ENCODE data around the gene NSFL1C. TPM values are rescaled to one million over a fixed set of nuclear protein-coding genes. Genes with fewer than 3 reads are reported as not detected.

Gene NSFL1C
- total RNA-seq, 1 experiment from 2014 or later, result 151 TPM

DNA sequence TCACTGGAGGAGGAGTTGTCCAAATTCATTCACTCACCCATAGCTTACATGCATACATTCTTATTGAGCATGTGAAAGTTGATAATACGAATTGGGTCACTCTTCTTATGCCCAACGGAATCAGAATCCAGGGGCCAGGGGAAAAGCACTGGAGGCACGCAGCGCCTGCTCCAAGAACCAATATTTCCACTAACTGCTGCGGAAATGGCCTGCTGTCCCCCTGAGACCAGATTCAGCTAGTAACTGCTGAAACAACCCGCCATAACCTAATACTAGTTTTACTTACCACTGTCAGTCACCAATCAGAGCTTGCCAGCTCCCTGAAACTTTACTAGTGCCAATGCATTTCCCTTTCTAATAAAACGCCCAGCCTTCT lies 73.2 kb downstream of the NSFL1C start:
- intact Hi-C loops (cut with micrococcal nuclease; ENCODE audit: unreplicated experiment), result loop anchor here (2.0 kb wide), 2 partner anchors 69 to 73 kb away; partner anchors contain the start of gene NSFL1C
- Histone ChIP-seq H3K27me3 (ENCODE audit: insufficient read depth, low read depth) (no peaks in the 10 kb centered on the region), H3K4me3 (peak overlapping the region; percentile 97), H3F3A (ENCODE audit: insufficient read depth, low read depth) (peaks cover 14% of the 10 kb centered on the region; the same call in 1 of the 2 replicates), H3K4me2 (peak overlapping the region; percentile 100), H3K79me2 (ENCODE audit: low read depth) (peaks cover 47% of the 10 kb centered on the region), H3K27ac (0 out of 2 replicates have a peak overlapping the region, but pooled peaks have one; percentile 37), H3K4me1 (replicated peaks; ENCODE audit: insufficient read depth) (peaks cover 57% of the 10 kb centered on the region), H3K9me3 (ENCODE audit: insufficient read depth, low read depth) (no peaks in the 10 kb centered on the region), H3K36me3 (ENCODE audit: low read depth) (peaks cover 4% of the 10 kb centered on the region; the same call in 1 of the 2 replicates), H4K20me1 (ENCODE audit: insufficient read depth) (peaks cover 34% of the 10 kb centered on the region), H3K9me2 (ENCODE audit: insufficient read depth) (no peaks in the 10 kb centered on the region), H2AFZ (peak overlapping the region; percentile 76)
- no peak for TF ChIP-seq EZH2 (IDR thresholded peaks at IDR 0.05; ENCODE audit: low read depth)
- TF ChIP-seq, protein P1, sequence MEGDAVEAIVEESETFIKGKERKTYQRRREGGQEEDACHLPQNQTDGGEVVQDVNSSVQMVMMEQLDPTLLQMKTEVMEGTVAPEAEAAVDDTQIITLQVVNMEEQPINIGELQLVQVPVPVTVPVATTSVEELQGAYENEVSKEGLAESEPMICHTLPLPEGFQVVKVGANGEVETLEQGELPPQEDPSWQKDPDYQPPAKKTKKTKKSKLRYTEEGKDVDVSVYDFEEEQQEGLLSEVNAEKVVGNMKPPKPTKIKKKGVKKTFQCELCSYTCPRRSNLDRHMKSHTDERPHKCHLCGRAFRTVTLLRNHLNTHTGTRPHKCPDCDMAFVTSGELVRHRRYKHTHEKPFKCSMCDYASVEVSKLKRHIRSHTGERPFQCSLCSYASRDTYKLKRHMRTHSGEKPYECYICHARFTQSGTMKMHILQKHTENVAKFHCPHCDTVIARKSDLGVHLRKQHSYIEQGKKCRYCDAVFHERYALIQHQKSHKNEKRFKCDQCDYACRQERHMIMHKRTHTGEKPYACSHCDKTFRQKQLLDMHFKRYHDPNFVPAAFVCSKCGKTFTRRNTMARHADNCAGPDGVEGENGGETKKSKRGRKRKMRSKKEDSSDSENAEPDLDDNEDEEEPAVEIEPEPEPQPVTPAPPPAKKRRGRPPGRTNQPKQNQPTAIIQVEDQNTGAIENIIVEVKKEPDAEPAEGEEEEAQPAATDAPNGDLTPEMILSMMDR (conservative IDR thresholded peaks at IDR 0.05), result no peak
- no peak for DNase-seq
- CTCF ChIA-PET, result interaction anchor here (0.6 kb wide), 1 partner anchor 18 kb away, joined by 8 read pairs; no protein-coding TSS in a partner anchor
- TSS peak; percentile 47 for BruUV-seq (replicated peaks)
- POLR2A ChIA-PET (ENCODE audit: unreplicated experiment), result interaction anchor here (0.7 to 0.8 kb wide), 3 partner anchors 16 to 373 kb away, joined by 3 to 9 read pairs (median 7); no protein-coding TSS in a partner anchor

DNA sequence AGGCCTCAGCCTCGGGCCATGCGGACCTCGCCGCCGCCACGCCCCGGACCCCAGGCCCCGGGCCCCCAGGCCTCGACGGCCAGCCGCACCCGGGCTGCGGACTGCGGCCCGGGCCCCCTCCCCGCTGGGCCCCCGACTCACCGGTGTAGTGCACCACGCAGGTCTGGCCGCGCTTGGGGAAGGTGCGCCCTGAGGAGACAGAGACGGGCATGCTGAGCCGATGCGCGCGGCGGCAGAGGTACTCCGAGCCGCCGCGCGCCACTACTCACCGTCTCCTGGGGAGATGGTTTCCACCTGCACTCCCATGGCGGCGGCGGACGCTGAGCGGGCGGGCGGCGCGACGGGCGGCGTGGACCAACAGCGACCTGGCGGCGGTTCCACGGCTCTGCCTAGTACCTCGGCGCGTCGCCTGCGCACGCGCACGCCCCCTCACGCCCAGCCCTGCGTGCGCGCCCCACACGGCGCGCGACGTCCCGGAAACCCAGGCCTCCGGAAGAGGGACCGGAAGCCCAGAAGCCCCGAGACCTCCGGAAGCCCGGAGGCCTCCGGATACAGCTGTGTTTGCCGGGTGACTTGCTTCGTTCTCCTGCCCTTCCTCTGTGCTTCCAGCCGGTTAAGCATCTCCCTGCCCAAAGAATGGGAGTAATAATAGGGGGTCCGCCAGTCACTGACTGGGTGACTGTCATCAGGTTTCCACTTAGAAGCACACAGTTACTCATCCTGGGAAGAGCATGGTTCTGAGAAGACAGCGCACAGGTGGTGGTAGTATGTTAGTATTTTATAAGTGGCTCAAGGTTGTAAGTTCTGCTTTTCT lies 73.7 kb downstream of the NSFL1C start, which contains the start of gene FKBP1A:
Gene FKBP1A, minus strand, starts transcription at position 362 of the 814 bp plus-strand sequence. Its CDS starts 56 bp downstream, at position 306.
- H3K27ac ChIP-seq, result peak within 1 kb of the TSS; percentile 40; the same call in 1 of the 2 replicates
- peaks cover 53% of the 10 kb centered on the region for H3K79me2 ChIP-seq (ENCODE audit: low read depth)
- peaks cover 8% of the 10 kb centered on the region; the same call in 1 of the 2 replicates for H3F3A ChIP-seq (ENCODE audit: insufficient read depth, low read depth)
- H3K4me3 ChIP-seq, result peak within 1 kb of the TSS; percentile 97
- intact Hi-C loops (cut with micrococcal nuclease; ENCODE audit: unreplicated experiment), result loop anchor here (1.0 to 2.0 kb wide), 3 partner anchors 44 to 74 kb away; partner anchors contain the start of gene NSFL1C
- peaks cover 4% of the 10 kb centered on the region; the same call in 1 of the 2 replicates for H3K36me3 ChIP-seq (ENCODE audit: low read depth)
- peak within 1 kb of the TSS; percentile 100 for H3K4me2 ChIP-seq
- no peak for TF ChIP-seq EZH2 (IDR thresholded peaks at IDR 0.05; ENCODE audit: low read depth)
- TF ChIP-seq, protein P1 (conservative IDR thresholded peaks at IDR 0.05), result no peak; the same call in 1 of the 2 replicates
- peak; percentile 83 to 89 for DNase-seq
- CTCF ChIA-PET, result interaction anchor here (0.6 kb wide), 1 partner anchor 18 kb away, joined by 8 read pairs; no protein-coding TSS in a partner anchor
- no peaks in the 10 kb centered on the region for H3K27me3 ChIP-seq (ENCODE audit: insufficient read depth, low read depth)
- BruUV-seq (replicated peaks), result no TSS peak
- POLR2A ChIA-PET (ENCODE audit: unreplicated experiment), result interaction anchor here (0.7 to 0.8 kb wide), 3 partner anchors 16 to 374 kb away, joined by 3 to 9 read pairs (median 7); no protein-coding TSS in a partner anchor
- peaks cover 57% of the 10 kb centered on the region for H3K4me1 ChIP-seq (replicated peaks; ENCODE audit: insufficient read depth)
- no peaks in the 10 kb centered on the region for H3K9me2 ChIP-seq (ENCODE audit: insufficient read depth)
- H3K9me3 ChIP-seq (ENCODE audit: insufficient read depth, low read depth), result no peaks in the 10 kb centered on the region
- peak within 1 kb of the TSS; percentile 76 for H2AFZ ChIP-seq
- H4K20me1 ChIP-seq (ENCODE audit: insufficient read depth), result peaks cover 40% of the 10 kb centered on the region

DNA sequence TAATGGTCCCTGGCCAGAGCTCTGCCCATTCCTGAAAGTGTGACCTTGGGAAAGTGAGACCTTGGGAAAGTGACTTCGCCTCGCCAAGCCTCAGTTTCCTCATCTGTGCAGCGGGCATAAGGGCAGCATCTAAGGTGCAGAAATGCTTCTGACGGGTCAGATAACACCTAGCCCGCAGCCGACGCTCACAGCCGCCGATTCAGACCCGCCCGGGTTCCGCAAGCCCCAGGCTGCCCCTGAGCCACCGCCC lies 74.3 kb downstream of the NSFL1C start:
- H3K27me3 ChIP-seq (ENCODE audit: insufficient read depth, low read depth), result no peaks in the 10 kb centered on the region
- no peak for TF ChIP-seq EZH2 (IDR thresholded peaks at IDR 0.05; ENCODE audit: low read depth)
- TF ChIP-seq, protein P1 (conservative IDR thresholded peaks at IDR 0.05), result no peak
- H2AFZ ChIP-seq, result peak overlapping the region; percentile 67; the same call in 1 of the 2 replicates
- H3K79me2 ChIP-seq (ENCODE audit: low read depth), result peaks cover 58% of the 10 kb centered on the region
- no peaks in the 10 kb centered on the region for H3K9me3 ChIP-seq (ENCODE audit: insufficient read depth, low read depth)
- ChIA-PET POLR2A (ENCODE audit: unreplicated experiment) (no interaction called here), CTCF (interaction anchor here (0.8 kb wide), 1 partner anchor 15 kb away, joined by 6 read pairs; no protein-coding TSS in a partner anchor)
- peak overlapping the region; percentile 40; the same call in 1 of the 2 replicates for H3K27ac ChIP-seq
- DNase-seq, result no peak
- intact Hi-C loops (cut with micrococcal nuclease; ENCODE audit: unreplicated experiment), result loop anchor here (1.0 to 2.0 kb wide), 3 partner anchors 45 to 74 kb away; partner anchors contain the start of gene NSFL1C
- BruUV-seq (replicated peaks), result no TSS peak
- H3K4me1 ChIP-seq (replicated peaks; ENCODE audit: insufficient read depth), result peaks cover 57% of the 10 kb centered on the region
- H3K36me3 ChIP-seq (ENCODE audit: low read depth), result peaks cover 4% of the 10 kb centered on the region; the same call in 1 of the 2 replicates
- H4K20me1 ChIP-seq (ENCODE audit: insufficient read depth), result peaks cover 42% of the 10 kb centered on the region
- peaks cover 8% of the 10 kb centered on the region; the same call in 1 of the 2 replicates for H3F3A ChIP-seq (ENCODE audit: insufficient read depth, low read depth)
- H3K4me3 ChIP-seq, result peak overlapping the region; percentile 97
- H3K4me2 ChIP-seq, result peak overlapping the region; percentile 100
- H3K9me2 ChIP-seq (ENCODE audit: insufficient read depth), result no peaks in the 10 kb centered on the region
